Gastroesophageal sphincter (tissue), 4 donors: ENCODE data around the gene METTL4. TPM values are rescaled to one million over a fixed set of nuclear protein-coding genes. Genes with fewer than 3 reads are reported as not detected.
"Not testable (repeated sequence)": the region's sequence is repeated elsewhere in the genome, so short reads cannot be mapped to it uniquely, and the experiment has no call there.

Source experiments
- ATAC-seq: fragments of 150-250 bp; one replicate; pipeline ENCODE4 v1.9.1; 2016; ENCODE audit warnings: mild to moderate bottlenecking, moderate library complexity
- H3K27ac ChIP-seq, 4 donors: fragments of 200-600 bp; sonication (generic) in 3 of 4; 1 replicate in 3 of 4; 2 replicates in 1 of 4; pipeline ENCODE4 v1.5.1; 2016 to 2019
- H3K27me3 ChIP-seq: fragments of 200-600 bp; sonication (generic); one replicate; pipeline ENCODE4 v1.5.1; 2019
- H3K36me3 ChIP-seq, 2 donors: fragments of 200-600 bp; sonication (generic); one replicate each; pipeline ENCODE4 v1.5.1; 2019; ENCODE audit warnings: control low read depth in 1 of 2
- H3K4me1 ChIP-seq, 3 donors: fragments of 200-600 bp; sonication (generic); 1 replicate in 2 of 3; 2 replicates in 1 of 3; pipeline ENCODE4 v1.5.1; 2016 to 2019; ENCODE audit warnings: control low read depth in 2 of 3
- H3K4me3 ChIP-seq, 2 donors: fragments of 200-600 bp; sonication (generic); one replicate each; pipeline ENCODE4 v1.5.1; 2019; ENCODE audit warnings: mild to moderate bottlenecking in 1 of 2, moderate library complexity in 1 of 2
- H3K9me3 ChIP-seq, 3 donors: fragments of 200-600 bp; sonication (generic); one replicate each; pipeline ENCODE4 v1.5.1; 2017 to 2019; ENCODE audit warnings: control low read depth in 2 of 3
- CTCF ChIP-seq, 4 experiments: fragments of 200-600 bp in 2 of 4; fragments of 450-650 bp in 2 of 4; sonication (generic) in 1 of 4; IDR thresholded peaks; one replicate each; pipeline ENCODE4 v1.5.1; 2017 to 2019; ENCODE audit warnings: antibody characterized with exemption in 4 of 4, mild to moderate bottlenecking in 2 of 4, moderate library complexity in 2 of 4
- EP300 ChIP-seq: sonication (generic); formaldehyde crosslinking; IDR thresholded peaks from one replicate; pipeline ENCODE4 v1.6.1; 2017; ENCODE audit warnings: antibody characterized with exemption, mild to moderate bottlenecking
- POLR2A ChIP-seq, 2 donors: fragments of 450-650 bp; IDR thresholded peaks; one replicate each; pipeline ENCODE4 v1.6.1; 2017; ENCODE audit warnings: antibody characterized with exemption in 2 of 2, mild to moderate bottlenecking in 2 of 2, moderate library complexity in 1 of 2
- POLR2AphosphoS5 ChIP-seq: sonication (generic); formaldehyde crosslinking; IDR thresholded peaks from one replicate; pipeline ENCODE4 v1.6.1; 2017; ENCODE audit warnings: antibody characterized with exemption
- WGBS, 2 donors: methylation state at CpG; one replicate each; pipeline ENCODE4 v1.1.5; 2018; ENCODE audit warnings: low coverage in 1 of 2; 5-methylcytosine and 5-hydroxymethylcytosine counted together
- total RNA-seq, 4 donors: library from RNA; depleted of rRNA; stranded (reverse); fragments of >200 nt; gene quantifications; one replicate each; pipeline ENCODE4 v1.1.0, GENCODE V29; 2016

METTL4 gene
- total RNA-seq, 4 donors from 2014 or later = 4.2 to 9.5 (median 5.4) TPM

GRCh38 chr18:2531751-2532150 is 39.6 kb downstream of the METTL4 start:
- ATAC-seq = no peak
- TF ChIP-seq POLR2A (IDR thresholded peaks at IDR 0.05) (no peak), EP300 (no peak), POLR2AphosphoS5 (no peak), CTCF (IDR thresholded peaks at IDR 0.05) (no peak)
- Histone ChIP-seq H3K27me3 (no peaks in the 10 kb centered on the region), H3K4me1 (peaks cover 0 to 4% (median 0%) of the 10 kb centered on the region in 3 donors), H3K9me3 (no peaks in the 10 kb centered on the region), H3K27ac (no peak overlapping the region), H3K4me3 (no peak overlapping the region), H3K36me3 (peaks cover 0 to 8% of the 10 kb centered on the region in 2 donors)
- 88 to 92% methylated on average over 2 of the region's 2 CpGs for WGBS, 2 donors

GRCh38 chr18:2529154-2529553 is 42.2 kb downstream of the METTL4 start:
- Histone ChIP-seq H3K4me3 (no peak overlapping the region), H3K27me3 (no peaks in the 10 kb centered on the region), H3K4me1 (no peaks in the 10 kb centered on the region), H3K27ac (no peak overlapping the region), H3K9me3 (no peaks in the 10 kb centered on the region), H3K36me3 (peaks cover 0 to 8% of the 10 kb centered on the region in 2 donors)
- TF ChIP-seq POLR2AphosphoS5 = no peak
- no peak for TF ChIP-seq POLR2A (IDR thresholded peaks at IDR 0.05)
- no peak for TF ChIP-seq CTCF (IDR thresholded peaks at IDR 0.05)
- no peak for TF ChIP-seq EP300
- WGBS, 2 donors = 100% methylated on average over 3 to 4 of the region's 7 CpGs
- no peak for ATAC-seq

- Histone ChIP-seq H3K27me3 (no peaks in the 10 kb centered on the region), H3K9me3 (no peaks in the 10 kb centered on the region), H3K4me3 (no peak overlapping the region), H3K36me3 (no peaks in the 10 kb centered on the region), H3K27ac (no peak overlapping the region), H3K4me1 (no peaks in the 10 kb centered on the region)
- no peak for ATAC-seq
- WGBS, 2 donors = 48 to 100% methylated on average over 1 to 2 of the region's 2 CpGs
- TF ChIP-seq POLR2A (IDR thresholded peaks at IDR 0.05) (no peak), CTCF (IDR thresholded peaks at IDR 0.05) (no peak), POLR2AphosphoS5 (no peak), EP300 (no peak)
These were observed 45.0 kb downstream of the METTL4 start for GRCh38 chr18:2526329-2526728.

GRCh38 chr18:2524794-2525198 is 46.5 kb downstream of the METTL4 start:
- not testable (repeated sequence) for H3K27ac ChIP-seq, H3K4me3 ChIP-seq, ATAC-seq, H3K36me3 ChIP-seq, H3K4me1 ChIP-seq, H3K9me3 ChIP-seq, H3K27me3 ChIP-seq
- WGBS, 2 donors = 23 to 30% methylated on average over 2 of the region's 2 CpGs

GRCh38 chr18:2522112-2522511 is 49.2 kb downstream of the METTL4 start:
- no peak for TF ChIP-seq CTCF (IDR thresholded peaks at IDR 0.05)
- TF ChIP-seq POLR2AphosphoS5 = no peak
- no peak for TF ChIP-seq POLR2A (IDR thresholded peaks at IDR 0.05)
- no peak for TF ChIP-seq EP300
- WGBS, 2 donors = 78 to 87% methylated on average over 3 to 4 of the region's 4 CpGs

More at GRCh38 chr18:2522112-2522511, 49.2 kb downstream of the METTL4 start:
- no peak for ATAC-seq
- Histone ChIP-seq H3K27me3 (no peaks in the 10 kb centered on the region), H3K4me1 (no peaks in the 10 kb centered on the region), H3K36me3 (no peaks in the 10 kb centered on the region), H3K9me3 (no peaks in the 10 kb centered on the region), H3K27ac (no peak overlapping the region), H3K4me3 (no peak overlapping the region)
